Heart right ventricle (tissue), 16 donors: ENCODE measurements around the gene SLCO2B1. TPM values are rescaled to one million over a fixed set of nuclear protein-coding genes. Genes with fewer than 3 reads are reported as not detected.

Experiments
- ATAC-seq, 8 donors: fragments of 200-7000 bp; cut with Tn5 transposase; one replicate each; pipeline ENCODE4 v1.9.1; 2020; ENCODE audit warnings: mild to moderate bottlenecking in 8 of 8, moderate library complexity in 8 of 8, moderate number of reproducible peaks in 1 of 8
- DNase-seq, 2 donors: peaks; one replicate each; pipeline ENCODE4 v3.0.0-alpha.2; 2020
- H3K27ac ChIP-seq, 10 donors: fragments of 200-600 bp; sonication (generic) in 2 of 10; one replicate each; pipeline versions ENCODE4 v1.5.0 to v1.8.0; 2020 to 2022; ENCODE audit warnings: mild to moderate bottlenecking in 3 of 10
- H3K27me3 ChIP-seq, 7 donors: fragments of 200-600 bp; one replicate each; pipeline ENCODE4 v1.8.0; 2021 to 2022; ENCODE audit warnings: mild to moderate bottlenecking in 2 of 7
- H3K36me3 ChIP-seq, 9 donors: fragments of 200-600 bp; sonication (generic) in 1 of 9; one replicate each; pipeline versions ENCODE4 v1.5.0 to v1.8.0; 2020 to 2022; ENCODE audit warnings: mild to moderate bottlenecking in 2 of 9
- H3K4me1 ChIP-seq, 9 donors: fragments of 200-600 bp; sonication (generic) in 1 of 9; one replicate each; pipeline versions ENCODE4 v1.5.0 to v1.8.0; 2020 to 2022; ENCODE audit warnings: mild to moderate bottlenecking in 4 of 9
- H3K4me3 ChIP-seq, 10 donors: fragments of 200-600 bp; sonication (generic) in 2 of 10; one replicate each; pipeline versions ENCODE4 v1.5.0 to v1.8.0; 2020 to 2022; ENCODE audit warnings: mild to moderate bottlenecking in 7 of 10, moderate library complexity in 2 of 10
- H3K9me3 ChIP-seq, 11 donors: fragments of 200-600 bp in 10 of 11; sonication (generic) in 2 of 11; one replicate each; pipeline versions ENCODE4 v1.5.0 to v1.8.0; 2013 to 2022; ENCODE audit warnings: mild to moderate bottlenecking in 2 of 11, control low read depth in 1 of 11, moderate library complexity in 1 of 11
- WGBS, 2 donors: extraction: QIAGEN DNeasy Blood & Tissue Kit; methylation state at CpG; one replicate each; pipeline ENCODE4 v1.1.7; 2013; ENCODE audit warnings: inconsistent platforms in 1 of 2; 5-methylcytosine and 5-hydroxymethylcytosine counted together
- intact Hi-C, 10 donors: fragments of 100-400 bp; cut with DNase I; formaldehyde crosslinking; loops; one replicate each; pipeline versions ENCODE4 v1.11.1 to v1.14.2; 2022
- polyA plus RNA-seq, 2 donors: library from polyadenylated mRNA; stranded (reverse); fragments of 200-250 nt; gene quantifications; one replicate each; pipeline ENCODE4 v1.2.3, GENCODE V29; 2013
- total RNA-seq, 10 donors: library from RNA; stranded (reverse); fragmentation: NEBNext Ultra II Directional in 3 of 10; extraction: Animal tissue kit (Norgen Biotek cat#: 25700) in 3 of 10; gene quantifications; one replicate each; pipeline versions ENCODE4 v1.2.1 to v1.2.4, GENCODE V29; 2021 to 2023
- TF ChIP-seq, protein P1 (sequence below), 9 donors: fragments of 200-600 bp; sonication (generic) in 2 of 9; IDR thresholded peaks; one replicate each; pipeline versions ENCODE4 v1.5.0 to v1.8.0; 2021 to 2022; ENCODE audit warnings: antibody characterized with exemption in 9 of 9, mild to moderate bottlenecking in 5 of 9, moderate library complexity in 1 of 9
- donor health status: Arrhythmogenic right ventricular cardiomyopathy.
- donor health status: ischemic (EF 13 %, LVEDD 7.1; RV severe dilation, severe dysfunction).
- donor health status: healthy with polysubstance abuse.
- donor health status: DM: no; HTN: yes; CAD: no.
- donor health status: DM: no; HTN: no; CAD: no.
- donor health status: ischemic (EF 25% LVEDD 6.9; RV normal size, moderate dysfunction).
- donor health status: ischemic (EF 25% LVEDD 5.7; RV mildly dilated, moderate dysfunction).
- donor health status: healthy.
- donor health status: DM: yes; HTN: yes; CAD: no.
- donor health status: Ischemic cardiomyopathy.
- donor health status: ischemic (EF 35%, LVEDD 5.7; RV mildly dilated, moderate dysfunction).
- donor health status: nonischemic (EF 11% LVEDD 7.7; RV severe dilation, severe dysfunction).
- donor health status: DM: yes; HTN: yes; CAD: no.
- donor health status: PGD.
- donor health status: ischemic (EF 29% LVEDD 5.4; RV normal size, mild dysfunction).
- donor health status: nonischemic (EF 23%, LVEDD 6.1; RV moderate dilation, normal function).

SLCO2B1 gene
- total and polyA plus RNA-seq, 12 donors: 5.2 to 69.0 (median 16.9) TPM

DNA sequence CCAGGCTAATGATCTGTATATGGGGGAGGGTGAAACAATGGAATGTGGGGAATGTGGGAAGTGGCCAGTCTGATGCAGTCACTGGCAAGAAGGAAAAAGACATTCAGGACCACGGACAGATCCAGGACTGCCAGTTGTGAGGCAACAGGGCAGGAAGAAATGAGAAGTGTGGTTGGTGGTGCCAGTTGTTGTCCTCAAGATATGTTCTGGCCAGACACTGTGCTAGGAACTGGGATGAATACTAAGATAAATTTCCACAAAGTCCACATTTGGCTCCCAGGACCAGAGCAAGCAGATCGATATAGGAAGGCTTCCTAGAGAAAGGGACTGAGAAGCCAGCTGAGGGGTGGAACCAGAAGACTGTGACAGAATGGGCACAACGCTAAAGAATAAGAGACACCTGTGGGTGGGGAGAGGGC lies 82.9 kb downstream of the SLCO2B1 start:
- H3K27me3 ChIP-seq: peaks cover 0 to 26% (median 20%) of the 10 kb centered on the region in 7 donors
- no peaks in the 10 kb centered on the region for H3K4me1 ChIP-seq
- no peak for ATAC-seq
- H3K4me3 ChIP-seq: no peak overlapping the region
- intact Hi-C loops: no loop called here
- no peaks in the 10 kb centered on the region for H3K9me3 ChIP-seq
- no peak overlapping the region for H3K27ac ChIP-seq
- no peaks in the 10 kb centered on the region for H3K36me3 ChIP-seq
- 45% methylated on average over 3 of the region's 3 CpGs for WGBS, 2 donors
- TF ChIP-seq, protein P1, sequence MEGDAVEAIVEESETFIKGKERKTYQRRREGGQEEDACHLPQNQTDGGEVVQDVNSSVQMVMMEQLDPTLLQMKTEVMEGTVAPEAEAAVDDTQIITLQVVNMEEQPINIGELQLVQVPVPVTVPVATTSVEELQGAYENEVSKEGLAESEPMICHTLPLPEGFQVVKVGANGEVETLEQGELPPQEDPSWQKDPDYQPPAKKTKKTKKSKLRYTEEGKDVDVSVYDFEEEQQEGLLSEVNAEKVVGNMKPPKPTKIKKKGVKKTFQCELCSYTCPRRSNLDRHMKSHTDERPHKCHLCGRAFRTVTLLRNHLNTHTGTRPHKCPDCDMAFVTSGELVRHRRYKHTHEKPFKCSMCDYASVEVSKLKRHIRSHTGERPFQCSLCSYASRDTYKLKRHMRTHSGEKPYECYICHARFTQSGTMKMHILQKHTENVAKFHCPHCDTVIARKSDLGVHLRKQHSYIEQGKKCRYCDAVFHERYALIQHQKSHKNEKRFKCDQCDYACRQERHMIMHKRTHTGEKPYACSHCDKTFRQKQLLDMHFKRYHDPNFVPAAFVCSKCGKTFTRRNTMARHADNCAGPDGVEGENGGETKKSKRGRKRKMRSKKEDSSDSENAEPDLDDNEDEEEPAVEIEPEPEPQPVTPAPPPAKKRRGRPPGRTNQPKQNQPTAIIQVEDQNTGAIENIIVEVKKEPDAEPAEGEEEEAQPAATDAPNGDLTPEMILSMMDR (IDR thresholded peaks at IDR 0.05): no peak
- DNase-seq: peak in 1 of 2 donors; percentile 46

DNA sequence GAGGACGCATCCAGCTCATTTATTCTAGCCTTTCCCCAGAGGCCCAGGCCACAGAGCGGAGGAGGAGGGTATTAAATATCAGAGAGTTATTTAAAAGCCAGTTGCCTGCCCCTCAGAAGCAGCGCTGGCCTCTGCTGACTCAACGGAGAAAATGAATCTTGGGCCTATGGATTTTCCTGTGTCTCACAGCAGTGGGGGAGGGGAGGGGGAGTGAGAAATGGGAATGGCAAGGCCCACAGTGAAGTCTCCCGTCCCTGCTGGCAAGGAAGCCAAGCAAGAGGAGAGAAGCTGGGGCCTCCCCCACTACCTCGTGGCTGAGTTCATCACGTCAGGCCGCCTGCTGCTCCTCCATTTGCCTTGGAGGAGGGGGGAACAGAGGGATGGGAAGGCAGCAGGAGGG lies 85.2 kb downstream of the SLCO2B1 start:
- TF ChIP-seq, protein P1 (IDR thresholded peaks at IDR 0.05): no peak
- H3K4me1 ChIP-seq: peaks cover 0 to 9% (median 8%) of the 10 kb centered on the region in 9 donors
- WGBS, 2 donors: 30 to 53% methylated on average over 8 of the region's 8 CpGs
- H3K9me3 ChIP-seq: no peaks in the 10 kb centered on the region
- ATAC-seq (no peak), DNase-seq (no peak)
- no peak overlapping the region for H3K27ac ChIP-seq
- intact Hi-C loops: no loop called here
- peaks cover 3 to 43% (median 31%) of the 10 kb centered on the region in 7 donors for H3K27me3 ChIP-seq
- no peak overlapping the region for H3K4me3 ChIP-seq
- H3K36me3 ChIP-seq: no peaks in the 10 kb centered on the region

DNA sequence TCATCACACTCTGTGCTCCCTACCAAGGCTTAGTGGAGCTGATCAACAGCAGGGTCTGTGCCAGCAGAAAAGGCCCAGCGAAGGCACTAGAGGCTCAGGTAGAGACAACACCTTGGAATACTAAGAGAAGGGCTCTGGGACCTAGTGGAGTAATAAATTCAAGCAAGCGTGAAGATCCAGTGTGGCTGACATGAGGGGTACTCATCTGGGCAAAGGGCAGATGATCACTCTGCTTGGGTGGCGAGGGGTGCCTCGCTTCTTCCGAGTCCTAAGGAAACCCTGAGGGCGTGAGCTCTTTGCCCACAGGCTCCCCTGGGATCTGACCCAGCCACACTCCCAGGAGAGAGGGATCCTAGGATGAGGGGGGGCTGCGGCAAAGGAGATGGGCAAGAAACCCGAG lies 86.1 kb downstream of the SLCO2B1 start:
- 77 to 80% methylated on average over 8 of the region's 8 CpGs for WGBS, 2 donors
- H3K9me3 ChIP-seq: no peaks in the 10 kb centered on the region
- intact Hi-C loops: no loop called here
- no peak for ATAC-seq
- no peak for DNase-seq
- TF ChIP-seq, protein P1 (IDR thresholded peaks at IDR 0.05): no peak
- H3K36me3 ChIP-seq: no peaks in the 10 kb centered on the region
- H3K4me3 ChIP-seq: no peak overlapping the region
- no peak overlapping the region for H3K27ac ChIP-seq
- H3K4me1 ChIP-seq: peaks cover 0 to 9% (median 8%) of the 10 kb centered on the region in 9 donors
- H3K27me3 ChIP-seq: peaks cover 6 to 48% (median 33%) of the 10 kb centered on the region in 7 donors

DNA sequence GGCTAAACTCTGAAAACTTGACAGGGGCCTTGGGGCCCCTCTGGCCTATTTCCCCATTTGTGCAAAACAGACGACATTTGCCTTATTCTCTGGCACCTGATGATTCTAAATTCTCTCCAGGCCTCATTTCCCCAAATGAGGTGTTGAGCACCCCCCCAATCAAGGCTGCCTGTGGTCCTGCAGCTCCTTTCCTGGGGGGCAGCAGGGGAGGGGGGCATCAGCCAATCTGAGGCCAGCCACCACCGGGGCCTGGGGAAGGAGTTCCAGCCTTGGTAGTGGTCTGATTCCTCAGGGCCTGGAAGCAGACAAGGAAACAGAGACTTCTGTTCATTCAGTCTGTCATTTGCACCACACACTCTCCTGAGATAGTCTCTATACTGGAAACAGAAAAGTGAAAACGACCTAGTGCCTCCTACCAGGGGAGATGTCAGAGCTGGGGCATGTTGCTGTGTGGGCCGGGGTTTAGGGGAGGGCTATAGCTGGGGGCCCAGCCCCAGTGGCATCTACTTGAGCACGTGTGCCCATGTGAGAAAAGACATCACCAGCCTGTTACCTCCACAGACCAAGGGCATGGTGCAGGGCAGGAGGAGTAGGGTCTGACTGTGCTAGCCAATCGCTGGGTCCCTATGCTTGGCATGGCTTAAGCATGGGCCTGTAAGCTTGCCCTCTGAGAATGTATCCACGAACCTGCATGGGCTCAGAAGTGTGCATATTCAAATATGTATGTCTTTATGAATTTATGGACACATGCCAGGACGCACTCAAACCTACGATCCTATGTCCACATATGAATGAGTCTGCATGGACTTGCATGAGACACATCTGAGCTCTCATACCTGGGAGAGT lies 87.9 kb downstream of the SLCO2B1 start:
- Histone ChIP-seq H3K27ac (no peak overlapping the region), H3K4me3 (no peak overlapping the region), H3K9me3 (no peaks in the 10 kb centered on the region), H3K36me3 (no peaks in the 10 kb centered on the region), H3K4me1 (peaks cover 0 to 13% (median 8%) of the 10 kb centered on the region in 9 donors), H3K27me3 (peaks cover 10 to 66% (median 51%) of the 10 kb centered on the region in 7 donors)
- ATAC-seq (no peak), DNase-seq (no peak)
- WGBS, 2 donors: 73 to 80% methylated on average over 9 of the region's 9 CpGs
- intact Hi-C loops: no loop called here
- TF ChIP-seq, protein P1 (IDR thresholded peaks at IDR 0.05): no peak
